WTC11 (cell line): ENCODE results near the gene RPN2. TPM values are rescaled to one million over a fixed set of nuclear protein-coding genes. Genes with fewer than 3 reads are reported as not detected.

Source experiments
- ATAC-seq: fragments of 200-7000 bp; cut with Tn5 transposase; 2 replicates; pipeline ENCODE4 v1.10.0; 2021; ENCODE audit warnings: mild to moderate bottlenecking, moderate library complexity
- CTCF ChIA-PET: fragments of 300-600 bp; sonication (Branson Sonifier 250); formaldehyde crosslinking; loops from one replicate; lab custom pipeline; 2021; ENCODE audit warnings: antibody characterized with exemption; lab: Charles Lee
- POLR2A ChIA-PET: fragments of 350-600 bp; sonication (Branson Sonifier 250); formaldehyde crosslinking; loops from one replicate; lab custom pipeline; 2021; ENCODE audit warnings: antibody characterized with exemption; lab: Charles Lee
- DNase-seq: peaks from one replicate; pipeline ENCODE4 v3.0.0; 2021; ENCODE audit warnings: low spot score
- H3K27ac Mint-ChIP-seq: 2 replicates; pipeline ENCODE4 v1.8.0; 2021; ENCODE audit warnings: mixed read lengths
- H3K27me3 Mint-ChIP-seq: 2 replicates; pipeline ENCODE4 v1.8.0; 2021; ENCODE audit warnings: low read depth, mild to moderate bottlenecking, moderate library complexity, mixed read lengths
- H3K36me3 Mint-ChIP-seq: 2 replicates; pipeline ENCODE4 v1.8.0; 2021; ENCODE audit warnings: mixed read lengths
- H3K4me1 Mint-ChIP-seq: 2 replicates; pipeline ENCODE4 v1.8.0; 2022; ENCODE audit warnings: mixed read lengths
- H3K4me3 Mint-ChIP-seq: 2 replicates; pipeline ENCODE4 v1.8.0; 2021; ENCODE audit warnings: mild to moderate bottlenecking, moderate library complexity, mixed read lengths
- H3K9me3 Mint-ChIP-seq: 2 replicates; pipeline ENCODE4 v1.8.0; 2021; ENCODE audit warnings: mixed read lengths
- ATF1 ChIP-seq: sonication (generic); formaldehyde crosslinking; IDR thresholded peaks from 2 replicates; pipeline ENCODE4 v1.8.1; 2023; ENCODE audit warnings: mild to moderate bottlenecking, moderate library complexity, missing genetic modification reagents
- CDX4 ChIP-seq: fragments of 250-450 bp; sonication (Bioruptor Pico); IDR thresholded peaks from 2 replicates; pipeline ENCODE4 v1.9.0; 2021; ENCODE audit warnings: moderate library complexity, mild to moderate bottlenecking, inconsistent platforms, borderline replicate concordance
- CREB1 ChIP-seq: sonication (generic); formaldehyde crosslinking; IDR thresholded peaks from 2 replicates; pipeline ENCODE4 v1.8.0; 2023; ENCODE audit warnings: mild to moderate bottlenecking, missing genetic modification reagents
- CREM ChIP-seq: sonication (generic); formaldehyde crosslinking; IDR thresholded peaks from 2 replicates; pipeline ENCODE4 v1.8.1; 2022; ENCODE audit warnings: mild to moderate bottlenecking, missing genetic modification reagents, moderate library complexity
- E2F5 ChIP-seq: sonication (generic); formaldehyde crosslinking; IDR thresholded peaks from 2 replicates; pipeline ENCODE4 v1.8.1; 2022; ENCODE audit warnings: mild to moderate bottlenecking, moderate library complexity, missing genetic modification reagents
- ELF4 ChIP-seq: sonication (generic); formaldehyde crosslinking; IDR thresholded peaks from 2 replicates; pipeline ENCODE4 v1.8.1; 2022; ENCODE audit warnings: low read depth, mild to moderate bottlenecking, moderate library complexity, missing genetic modification reagents
- EMX1 ChIP-seq: fragments of 250-450 bp; sonication (Bioruptor Pico); IDR thresholded peaks from 2 replicates; pipeline ENCODE4 v1.8.0; 2021; ENCODE audit warnings: mild to moderate bottlenecking
- ESRRA ChIP-seq: sonication (generic); formaldehyde crosslinking; IDR thresholded peaks from 2 replicates; pipeline ENCODE4 v1.8.1; 2022; ENCODE audit warnings: mild to moderate bottlenecking, missing genetic modification reagents, borderline replicate concordance
- FOXJ3 ChIP-seq: sonication (generic); formaldehyde crosslinking; IDR thresholded peaks from 2 replicates; pipeline ENCODE4 v1.9.0; 2021; ENCODE audit warnings: missing genetic modification reagents, mild to moderate bottlenecking, borderline replicate concordance
- JAZF1 ChIP-seq: fragments of 250-450 bp; sonication (Bioruptor Pico); IDR thresholded peaks from 2 replicates; pipeline ENCODE4 v1.9.0; 2021; ENCODE audit warnings: moderate library complexity, mild to moderate bottlenecking, inconsistent platforms
- JUN ChIP-seq: sonication (generic); formaldehyde crosslinking; IDR thresholded peaks from 2 replicates; pipeline ENCODE4 v1.8.0; 2023; ENCODE audit warnings: mild to moderate bottlenecking, missing genetic modification reagents
- MXD4 ChIP-seq: fragments of 250-450 bp; sonication (Bioruptor Pico); IDR thresholded peaks from 2 replicates; pipeline ENCODE4 v1.8.0; 2021; ENCODE audit warnings: mild to moderate bottlenecking, moderate library complexity, borderline replicate concordance
- NFE2L1 ChIP-seq: sonication (generic); formaldehyde crosslinking; IDR thresholded peaks from 2 replicates; pipeline ENCODE4 v1.8.1; 2023; ENCODE audit warnings: missing genetic modification reagents
- NFYB ChIP-seq: sonication (generic); formaldehyde crosslinking; conservative IDR thresholded peaks from 2 replicates; pipeline ENCODE4 v1.8.0; 2022; ENCODE audit warnings: low read depth, missing genetic modification reagents
- NR3C1 ChIP-seq: sonication (generic); formaldehyde crosslinking; conservative IDR thresholded peaks from 2 replicates; pipeline ENCODE4 v1.8.1; 2023; ENCODE audit warnings: low read depth, mild to moderate bottlenecking, missing genetic modification reagents
- PRRX2 ChIP-seq: fragments of 250-450 bp; sonication (Bioruptor Pico); IDR thresholded peaks from 2 replicates; pipeline ENCODE4 v1.8.0; 2021; ENCODE audit warnings: mild to moderate bottlenecking
- RORB ChIP-seq: fragments of 250-450 bp; sonication (Bioruptor Pico); IDR thresholded peaks from 2 replicates; pipeline ENCODE4 v1.9.0; 2021; ENCODE audit warnings: mild to moderate bottlenecking
- SMAD4 ChIP-seq: sonication (generic); formaldehyde crosslinking; IDR thresholded peaks from 2 replicates; pipeline ENCODE4 v1.8.0; 2022; ENCODE audit warnings: mild to moderate bottlenecking, missing genetic modification reagents
- STAT6 ChIP-seq: sonication (generic); formaldehyde crosslinking; conservative IDR thresholded peaks from 2 replicates; pipeline ENCODE4 v1.8.1; 2023; ENCODE audit warnings: mild to moderate bottlenecking, low read depth, missing genetic modification reagents, moderate library complexity
- TEAD1 ChIP-seq: sonication (generic); formaldehyde crosslinking; IDR thresholded peaks from 2 replicates; pipeline ENCODE4 v1.8.0; 2022; ENCODE audit warnings: mild to moderate bottlenecking, missing genetic modification reagents
- ZNF121 ChIP-seq: sonication (generic); formaldehyde crosslinking; IDR thresholded peaks from 2 replicates; pipeline ENCODE4 v1.8.0; 2023; ENCODE audit warnings: missing genetic modification reagents
- ZNF138 ChIP-seq: sonication (generic); formaldehyde crosslinking; conservative IDR thresholded peaks from 2 replicates; pipeline ENCODE4 v1.8.1; 2022; ENCODE audit warnings: mild to moderate bottlenecking, moderate library complexity, missing genetic modification reagents
- ZNF232 ChIP-seq: sonication (generic); formaldehyde crosslinking; IDR thresholded peaks from 2 replicates; pipeline ENCODE4 v1.8.0; 2022; ENCODE audit warnings: mild to moderate bottlenecking, missing genetic modification reagents
- ZNF317 ChIP-seq: sonication (generic); formaldehyde crosslinking; IDR thresholded peaks from 2 replicates; pipeline ENCODE4 v1.8.1; 2023; ENCODE audit warnings: low read depth, mild to moderate bottlenecking, moderate library complexity, missing genetic modification reagents, borderline replicate concordance
- ZNF423 ChIP-seq: fragments of 250-450 bp; sonication (Bioruptor Pico); IDR thresholded peaks from 2 replicates; pipeline ENCODE4 v2.1.2; 2022; ENCODE audit warnings: mild to moderate bottlenecking, moderate library complexity
- total RNA-seq: library from RNA; stranded (reverse); gene quantifications from 3 replicates; pipeline ENCODE4 v1.2.3, GENCODE V29; 2021
- TF ChIP-seq, protein P1 (sequence below): sonication (generic); formaldehyde crosslinking; IDR thresholded peaks from 2 replicates; pipeline ENCODE4 v1.8.1; 2023; ENCODE audit warnings: mild to moderate bottlenecking, moderate library complexity, missing genetic modification reagents
- TF ChIP-seq, protein P2 (sequence below): fragments of 250-450 bp; sonication (Bioruptor Pico); conservative IDR thresholded peaks from 2 replicates; pipeline ENCODE4 v1.9.0; 2021; ENCODE audit warnings: mild to moderate bottlenecking
- TF ChIP-seq, protein P3 (sequence below): fragments of 250-450 bp; sonication (Bioruptor Pico); IDR thresholded peaks from 2 replicates; pipeline ENCODE4 v1.8.0; 2021; ENCODE audit warnings: mild to moderate bottlenecking

The RPN2 gene
- total RNA-seq, 1 experiment from 2014 or later, result 205 TPM

GRCh38 chr20:37204056-37204455 is 24.9 kb downstream of the RPN2 start:
- Mint-ChIP-seq H3K36me3 (peaks cover 74% of the 10 kb centered on the region), H3K9me3 (no peaks in the 10 kb centered on the region), H3K4me3 (no peak overlapping the region), H3K27ac (no peak overlapping the region), H3K4me1 (no peaks in the 10 kb centered on the region), H3K27me3 (no peaks in the 10 kb centered on the region)
- TF ChIP-seq ZNF121 (CRISPR knock-in tag) (no peak), EMX1 (CRISPR knock-in tag) (no peak), ESRRA (no peak), CDX4 (CRISPR knock-in tag) (no peak), ZNF423 (CRISPR knock-in tag) (no peak), CREB1 (CRISPR knock-in tag) (no peak), ZNF232 (no peak), SMAD4 (no peak), MXD4 (CRISPR knock-in tag) (no peak), ELF4 (CRISPR knock-in tag) (no peak), ZNF138 (CRISPR knock-in tag) (no peak), E2F5 (CRISPR knock-in tag) (no peak), NFYB (CRISPR knock-in tag) (no peak)
- TF ChIP-seq, protein P1, sequence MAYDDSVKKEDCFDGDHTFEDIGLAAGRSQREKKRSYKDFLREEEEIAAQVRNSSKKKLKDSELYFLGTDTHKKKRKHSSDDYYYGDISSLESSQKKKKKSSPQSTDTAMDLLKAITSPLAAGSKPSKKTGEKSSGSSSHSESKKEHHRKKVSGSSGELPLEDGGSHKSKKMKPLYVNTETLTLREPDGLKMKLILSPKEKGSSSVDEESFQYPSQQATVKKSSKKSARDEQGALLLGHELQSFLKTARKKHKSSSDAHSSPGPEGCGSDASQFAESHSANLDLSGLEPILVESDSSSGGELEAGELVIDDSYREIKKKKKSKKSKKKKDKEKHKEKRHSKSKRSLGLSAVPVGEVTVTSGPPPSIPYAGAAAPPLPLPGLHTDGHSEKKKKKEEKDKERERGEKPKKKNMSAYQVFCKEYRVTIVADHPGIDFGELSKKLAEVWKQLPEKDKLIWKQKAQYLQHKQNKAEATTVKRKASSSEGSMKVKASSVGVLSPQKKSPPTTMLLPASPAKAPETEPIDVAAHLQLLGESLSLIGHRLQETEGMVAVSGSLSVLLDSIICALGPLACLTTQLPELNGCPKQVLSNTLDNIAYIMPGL (CRISPR knock-in tag), result no peak
- ChIA-PET CTCF (interaction anchor here (1.7 kb wide), 1 partner anchor 9 kb away, joined by 9 read pairs; no protein-coding TSS in a partner anchor), POLR2A (no interaction called here)
- ATAC-seq (no peak), DNase-seq (no peak)

DNA sequence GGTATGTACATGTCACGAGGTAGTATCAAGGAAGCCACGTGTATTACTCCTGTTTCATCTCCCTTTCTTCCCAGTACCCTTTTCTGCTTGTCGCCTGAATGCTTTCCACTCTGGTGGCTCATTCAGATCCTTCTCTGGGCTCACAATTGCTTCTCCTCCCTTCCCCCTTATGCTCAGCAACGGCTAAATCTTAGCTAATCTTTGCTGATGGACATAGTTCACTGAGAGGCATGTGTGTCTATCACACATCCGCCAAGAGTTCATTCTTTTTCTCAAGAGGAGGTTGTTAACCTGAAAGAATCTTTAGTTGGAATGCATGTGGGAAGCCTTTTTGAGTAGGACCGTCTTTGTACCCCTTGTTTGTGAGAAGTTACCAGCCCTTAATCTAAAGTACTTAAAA is 26.0 kb downstream of the RPN2 start:
- ATAC-seq, result no peak
- peaks cover 75% of the 10 kb centered on the region for H3K36me3 Mint-ChIP-seq
- DNase-seq, result no peak
- H3K9me3 Mint-ChIP-seq, result no peaks in the 10 kb centered on the region
- ChIA-PET POLR2A (no interaction called here), CTCF (interaction anchor here (1.7 to 1.9 kb wide), 2 partner anchors 10 to 13 kb away, joined by 4 to 9 read pairs; no protein-coding TSS in a partner anchor)
- H3K4me1 Mint-ChIP-seq, result no peaks in the 10 kb centered on the region
- no peak overlapping the region for H3K27ac Mint-ChIP-seq
- H3K4me3 Mint-ChIP-seq, result no peak overlapping the region
- no peaks in the 10 kb centered on the region for H3K27me3 Mint-ChIP-seq
- TF ChIP-seq JAZF1 (CRISPR knock-in tag), result no peak
- TF ChIP-seq STAT6 (CRISPR knock-in tag), result no peak
- no peak for TF ChIP-seq NR3C1 (CRISPR knock-in tag)
- no peak for TF ChIP-seq ATF1
- TF ChIP-seq PRRX2 (CRISPR knock-in tag), result no peak
- TF ChIP-seq NFE2L1, result no peak
- no peak for TF ChIP-seq ZNF317 (CRISPR knock-in tag)
- no peak for TF ChIP-seq FOXJ3 (CRISPR knock-in tag)
- TF ChIP-seq, protein P2, sequence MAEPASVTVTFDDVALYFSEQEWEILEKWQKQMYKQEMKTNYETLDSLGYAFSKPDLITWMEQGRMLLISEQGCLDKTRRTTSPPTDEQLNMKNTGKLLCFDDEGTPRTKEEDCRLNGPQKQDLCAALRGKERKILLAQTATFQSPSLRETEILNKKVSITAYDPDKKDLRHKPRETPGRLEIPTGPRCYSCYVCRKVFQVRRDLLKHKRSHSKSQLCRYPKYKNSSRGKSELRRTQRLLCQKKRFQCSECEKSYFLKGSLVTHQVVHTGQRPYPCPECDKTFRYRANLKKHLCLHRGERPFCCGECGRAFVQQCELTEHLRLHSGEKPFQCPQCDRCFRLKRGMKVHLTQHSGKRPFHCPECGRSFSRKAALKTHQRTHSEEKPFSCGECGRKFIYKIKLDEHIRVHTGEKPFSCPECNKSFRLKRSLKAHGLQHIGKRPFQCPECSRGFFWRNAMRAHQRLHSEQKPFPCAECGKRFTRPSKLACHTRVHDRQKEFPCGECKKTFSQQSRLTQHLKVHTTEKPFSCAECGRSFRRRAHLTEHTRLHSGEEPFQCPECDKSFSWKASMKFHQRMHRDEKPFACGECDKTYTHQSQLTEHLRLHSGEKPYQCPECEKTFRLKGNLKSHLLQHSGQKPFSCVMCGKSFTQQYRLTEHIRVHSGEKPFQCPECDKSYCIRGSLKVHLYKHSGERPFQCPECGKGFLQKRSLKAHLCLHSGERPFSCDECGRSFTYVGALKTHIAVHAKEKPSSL (CRISPR knock-in tag), result no peak
- no peak for TF ChIP-seq CREM
- no peak for TF ChIP-seq RORB
- no peak for TF ChIP-seq CDX4 (CRISPR knock-in tag)
- TF ChIP-seq TEAD1 (CRISPR knock-in tag), result no peak
- no peak for TF ChIP-seq JUN (CRISPR knock-in tag)
- TF ChIP-seq, protein P3, sequence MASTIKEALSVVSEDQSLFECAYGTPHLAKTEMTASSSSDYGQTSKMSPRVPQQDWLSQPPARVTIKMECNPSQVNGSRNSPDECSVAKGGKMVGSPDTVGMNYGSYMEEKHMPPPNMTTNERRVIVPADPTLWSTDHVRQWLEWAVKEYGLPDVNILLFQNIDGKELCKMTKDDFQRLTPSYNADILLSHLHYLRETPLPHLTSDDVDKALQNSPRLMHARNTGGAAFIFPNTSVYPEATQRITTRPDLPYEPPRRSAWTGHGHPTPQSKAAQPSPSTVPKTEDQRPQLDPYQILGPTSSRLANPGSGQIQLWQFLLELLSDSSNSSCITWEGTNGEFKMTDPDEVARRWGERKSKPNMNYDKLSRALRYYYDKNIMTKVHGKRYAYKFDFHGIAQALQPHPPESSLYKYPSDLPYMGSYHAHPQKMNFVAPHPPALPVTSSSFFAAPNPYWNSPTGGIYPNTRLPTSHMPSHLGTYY (CRISPR knock-in tag), result no peak
